Spleen (tissue), 7 donors: Measurements from ENCODE around the gene EFCC1.

Experiments
- POLR2A ChIP-seq, 3 donors: fragments of 450-650 bp; IDR thresholded peaks; one replicate each; pipeline ENCODE4 v1.5.1; 2017; ENCODE audit warnings: antibody characterized with exemption in 3 of 3, mild to moderate bottlenecking in 1 of 3
- POLR2AphosphoS5 ChIP-seq, 3 donors: sonication (generic); formaldehyde crosslinking; IDR thresholded peaks; one replicate each; pipeline ENCODE4 v1.5.1; 2017; ENCODE audit warnings: antibody characterized with exemption in 3 of 3
- TF ChIP-seq, protein P1 (sequence below), 11 experiments: fragments of 200-600 bp in 7 of 11; fragments of 450-650 bp in 4 of 11; sonication (generic) in 4 of 11; IDR thresholded peaks in 8 of 11; conservative IDR thresholded peaks in 3 of 11; 1 replicate in 7 of 11; 2 replicates in 4 of 11; pipeline versions ENCODE4 v1.4.0 to v1.8.0; 2016 to 2021; ENCODE audit warnings: antibody characterized with exemption in 11 of 11, inconsistent platforms in 4 of 11, mild to moderate bottlenecking in 1 of 11
- donor health status: DM: no; HTN: no; CAD: no; lungs with moderate emphysema.
- donor health status: DM: no; HTN: no; CAD: no.
- donor health status: DM: no; HTN: no; CAD: no.

DNA sequence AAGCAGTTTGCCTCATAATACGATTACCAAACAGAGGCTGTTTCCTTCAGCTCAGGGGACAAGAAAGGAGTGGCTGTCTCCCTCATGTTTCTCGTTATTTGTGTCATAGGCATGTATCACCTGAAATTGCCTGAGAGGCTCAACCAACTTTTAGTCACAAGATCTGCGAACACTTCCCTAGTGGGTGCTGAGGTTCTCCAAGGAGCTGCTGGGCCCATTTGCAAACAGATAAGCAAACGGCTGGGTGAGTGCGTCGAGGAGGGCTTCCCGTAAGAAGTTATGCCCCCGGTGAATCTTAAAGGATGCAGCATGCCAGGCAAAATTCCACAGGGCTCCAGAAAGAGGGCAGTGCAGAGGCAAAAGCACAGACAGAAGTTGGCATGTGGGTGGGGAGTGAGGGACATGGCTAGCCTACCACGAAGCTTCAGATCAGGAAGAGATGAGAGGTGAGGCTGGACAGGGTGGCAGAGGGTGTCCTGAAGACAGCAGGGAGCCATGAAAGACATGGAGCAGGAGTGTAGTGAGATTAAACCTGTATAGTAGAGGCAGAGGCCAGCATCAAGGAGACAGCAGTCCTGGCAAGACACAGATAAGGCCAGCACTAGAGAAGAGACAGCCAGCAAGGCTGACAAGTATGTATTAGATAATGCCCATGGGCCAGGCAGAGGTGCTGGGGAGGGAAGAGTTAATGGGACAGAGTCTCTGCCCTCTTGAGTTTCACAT is 55.5 kb downstream of the EFCC1 start:
- TF ChIP-seq, protein P1, sequence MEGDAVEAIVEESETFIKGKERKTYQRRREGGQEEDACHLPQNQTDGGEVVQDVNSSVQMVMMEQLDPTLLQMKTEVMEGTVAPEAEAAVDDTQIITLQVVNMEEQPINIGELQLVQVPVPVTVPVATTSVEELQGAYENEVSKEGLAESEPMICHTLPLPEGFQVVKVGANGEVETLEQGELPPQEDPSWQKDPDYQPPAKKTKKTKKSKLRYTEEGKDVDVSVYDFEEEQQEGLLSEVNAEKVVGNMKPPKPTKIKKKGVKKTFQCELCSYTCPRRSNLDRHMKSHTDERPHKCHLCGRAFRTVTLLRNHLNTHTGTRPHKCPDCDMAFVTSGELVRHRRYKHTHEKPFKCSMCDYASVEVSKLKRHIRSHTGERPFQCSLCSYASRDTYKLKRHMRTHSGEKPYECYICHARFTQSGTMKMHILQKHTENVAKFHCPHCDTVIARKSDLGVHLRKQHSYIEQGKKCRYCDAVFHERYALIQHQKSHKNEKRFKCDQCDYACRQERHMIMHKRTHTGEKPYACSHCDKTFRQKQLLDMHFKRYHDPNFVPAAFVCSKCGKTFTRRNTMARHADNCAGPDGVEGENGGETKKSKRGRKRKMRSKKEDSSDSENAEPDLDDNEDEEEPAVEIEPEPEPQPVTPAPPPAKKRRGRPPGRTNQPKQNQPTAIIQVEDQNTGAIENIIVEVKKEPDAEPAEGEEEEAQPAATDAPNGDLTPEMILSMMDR (IDR thresholded peaks at IDR 0.05 in 8 of 11, conservative IDR thresholded peaks at IDR 0.05 in 3 of 11) = no peak
- TF ChIP-seq POLR2A (IDR thresholded peaks at IDR 0.05) (no peak), POLR2AphosphoS5 (IDR thresholded peaks at IDR 0.05) (no peak)
